HepG2 (cell line): ENCODE measurements around the gene TRIM28. TPM values are rescaled to one million over a fixed set of nuclear protein-coding genes. Genes with fewer than 3 reads are reported as not detected.
A peak's percentile ranks its signal among the peaks of the same experiment; 100 is the strongest.

ENCODE experiments used
- CSRNP2 ChIP-seq: sonication (generic); formaldehyde crosslinking; conservative IDR thresholded peaks from 2 replicates; pipeline ENCODE4 v1.8.0; 2022; ENCODE audit warnings: low read depth, missing genetic modification reagents
- EEA1 ChIP-seq: sonication (generic); formaldehyde crosslinking; IDR thresholded peaks from 2 replicates; pipeline ENCODE4 v1.5.1; 2020; ENCODE audit warnings: mild to moderate bottlenecking, missing genetic modification reagents, borderline replicate concordance
- HBP1 ChIP-seq: IDR thresholded peaks from 2 replicates; pipeline ENCODE4 v1.6.1; 2016; ENCODE audit warnings: low read depth, control low read depth
- HDAC6 ChIP-seq: fragments of 200-600 bp; sonication (generic); IDR thresholded peaks from 2 replicates; pipeline ENCODE4 v1.7.0; 2017; ENCODE audit warnings: mild to moderate bottlenecking, antibody characterized with exemption, low read length, low read depth
- RARG ChIP-seq: sonication (generic); formaldehyde crosslinking; IDR thresholded peaks from 2 replicates; pipeline ENCODE4 v1.4.0; 2020; ENCODE audit warnings: low read depth, mild to moderate bottlenecking, missing genetic modification reagents
- RXRA ChIP-seq: sonication (generic); formaldehyde crosslinking; IDR thresholded peaks from 2 replicates; pipeline ENCODE4 v1.5.1; 2020; ENCODE audit warnings: missing genetic modification reagents
- TBX3 ChIP-seq: fragments of 450-650 bp; IDR thresholded peaks from 2 replicates; pipeline ENCODE4 v1.6.1; 2017; ENCODE audit warnings: antibody characterized with exemption, mild to moderate bottlenecking, inconsistent platforms, borderline replicate concordance
- WIZ ChIP-seq: sonication (generic); formaldehyde crosslinking; IDR thresholded peaks from 2 replicates; pipeline ENCODE4 v1.5.1; 2020; ENCODE audit warnings: mild to moderate bottlenecking, missing genetic modification reagents
- ZBTB14 ChIP-seq: sonication (generic); formaldehyde crosslinking; IDR thresholded peaks from 2 replicates; pipeline ENCODE4 v1.4.0; 2020; ENCODE audit warnings: missing genetic modification reagents
- ZBTB37 ChIP-seq: sonication (generic); formaldehyde crosslinking; IDR thresholded peaks from 2 replicates; pipeline ENCODE4 v1.4.0; 2020; ENCODE audit warnings: mild to moderate bottlenecking, missing genetic modification reagents
- ZBTB38 ChIP-seq: sonication (generic); formaldehyde crosslinking; IDR thresholded peaks from 2 replicates; pipeline ENCODE4 v1.5.1; 2020; ENCODE audit warnings: mild to moderate bottlenecking, missing genetic modification reagents
- ZNF264 ChIP-seq: sonication (generic); formaldehyde crosslinking; IDR thresholded peaks from 2 replicates; pipeline ENCODE4 v1.4.0; 2020; ENCODE audit warnings: missing genetic modification reagents
- ZNF639 ChIP-seq: conservative IDR thresholded peaks from 2 replicates; pipeline ENCODE4 v1.6.1; 2018; ENCODE audit warnings: missing genetic modification reagents
- ZNF687 ChIP-seq: sonication (generic); formaldehyde crosslinking; IDR thresholded peaks from 2 replicates; pipeline ENCODE4 v1.5.1; 2020; ENCODE audit warnings: mild to moderate bottlenecking, missing genetic modification reagents, moderate library complexity
- ZNF709 ChIP-seq: sonication (generic); formaldehyde crosslinking; IDR thresholded peaks from 2 replicates; pipeline ENCODE4 v1.5.0; 2020; ENCODE audit warnings: mild to moderate bottlenecking, missing genetic modification reagents
- ZSCAN9 ChIP-seq: IDR thresholded peaks from 2 replicates; pipeline ENCODE4 v1.6.1; 2016; ENCODE audit warnings: borderline replicate concordance
- polyA plus RNA-seq, 8 experiments: library from polyadenylated mRNA; depleted of rRNA in 3 of 8; stranded (reverse) in 7 of 8; unstranded in 1 of 8; fragments of >200 nt; fragmentation: Illumina TruSeq in 4 of 8; extraction: Trizol in 4 of 8; gene quantifications; 2 replicates each; pipeline versions ENCODE4 v1.2.1 to v1.2.3, GENCODE V29; 2011 to 2016; ENCODE audit warnings: low read depth in 4 of 8, missing spikeins in 1 of 8, mixed read lengths in 1 of 8; ENCODE audit not compliant: insufficient read depth in 1 of 8
- total RNA-seq, 5 experiments: library from RNA; depleted of rRNA; stranded (reverse); fragments of >200 nt; fragmentation: Illumina TruSeq; extraction: Trizol; gene quantifications; 2 replicates each; pipeline ENCODE4 v1.2.3, GENCODE V29; 2016; ENCODE audit warnings: low read depth in 1 of 5

The TRIM28 gene
- total and polyA plus RNA-seq, 2 of the 13 experiments (the other 11 are each of a cell fraction or from before 2014, with no cell fraction given): 361 to 439 TPM

DNA sequence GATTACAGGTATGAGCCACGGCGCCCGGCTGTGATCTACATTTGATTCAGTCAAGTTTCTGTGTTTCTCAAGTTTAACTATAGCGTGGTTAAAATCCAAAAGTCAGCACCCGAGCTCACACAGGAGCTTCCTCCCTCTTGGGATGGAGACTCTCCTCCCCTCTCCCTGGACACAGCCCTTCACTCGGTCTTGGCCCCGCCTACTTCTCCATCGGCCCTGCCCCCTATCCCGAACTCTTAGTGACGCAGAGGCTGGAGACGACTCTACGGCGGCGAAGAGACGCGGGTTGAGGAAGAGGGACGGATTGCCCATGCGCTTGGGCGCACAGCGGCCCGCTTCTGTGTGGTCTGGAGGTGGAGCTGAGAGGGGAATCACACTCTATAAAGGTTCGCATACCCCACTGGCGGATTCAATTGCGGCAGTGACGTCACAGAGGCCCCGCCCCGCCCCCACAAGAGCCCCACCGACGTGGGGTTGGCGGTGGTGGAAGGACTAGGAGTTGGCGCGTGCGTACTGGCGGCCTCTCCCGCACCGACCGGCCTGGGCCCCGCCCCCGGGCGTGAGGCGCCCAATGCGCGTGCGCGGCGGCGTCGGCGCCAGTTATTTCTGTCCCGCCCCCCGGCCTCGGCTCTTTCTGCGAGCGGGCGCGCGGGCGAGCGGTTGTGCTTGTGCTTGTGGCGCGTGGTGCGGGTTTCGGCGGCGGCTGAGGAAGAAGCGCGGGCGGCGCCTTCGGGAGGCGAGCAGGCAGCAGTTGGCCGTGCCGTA lies at the start of gene TRIM28 (continued):
- no peak for TF ChIP-seq ZNF264
- no peak for TF ChIP-seq RARG (CRISPR knock-in tag)
- TF ChIP-seq ZNF687: peak; percentile 71
- TF ChIP-seq ZNF639: no peak; the same call in 1 of the 2 replicates
- peak; percentile 57; the same call in 1 of the 2 replicates for TF ChIP-seq HBP1 (CRISPR knock-in tag)
- peak; percentile 20; the same call in 1 of the 2 replicates for TF ChIP-seq ZSCAN9 (CRISPR knock-in tag)
- TF ChIP-seq EEA1 (CRISPR knock-in tag): no peak
- TF ChIP-seq HDAC6: no peak
- no peak for TF ChIP-seq TBX3
- TF ChIP-seq ZBTB14 (CRISPR knock-in tag): peak; percentile 66; the same call in 1 of the 2 replicates
- TF ChIP-seq WIZ (CRISPR knock-in tag): no peak
- peak; percentile 40; the same call in 1 of the 2 replicates for TF ChIP-seq CSRNP2
- TF ChIP-seq ZNF709 (CRISPR knock-in tag): no peak
- no peak for TF ChIP-seq ZBTB37 (CRISPR knock-in tag)
- TF ChIP-seq ZBTB38: peak; percentile 34; the same call in 1 of the 2 replicates
- peak; percentile 36 for TF ChIP-seq RXRA (CRISPR knock-in tag)
